ENCODE data around the gene SIRT3. TPM values are rescaled to one million over a fixed set of nuclear protein-coding genes. Genes with fewer than 3 reads are reported as not detected.

SIRT3 gene
- total RNA-seq, 1 donor from 2014 or later = 36.4 TPM

GRCh38 chr11:210122-210802, 25.9 kb downstream of the SIRT3 start:
- TF ChIP-seq CTCF (IDR thresholded peaks at IDR 0.05; ENCODE audit: borderline replicate concordance) = no peak
- Histone ChIP-seq H3K36me3 (peaks cover 61% of the 10 kb centered on the region), H3K27ac (replicated peaks) (no peak overlapping the region), H3K4me3 (peak overlapping the region; percentile 95), H3K27me3 (ENCODE audit: low read depth) (no peaks in the 10 kb centered on the region), H3K9me3 (replicated peaks) (no peaks in the 10 kb centered on the region), H3K4me1 (peaks cover 62% of the 10 kb centered on the region)
- DNase-seq = no peak
- intact Hi-C loops (cut with micrococcal nuclease) = no loop called here

GRCh38 chr11:209275-210121, 26.6 kb downstream of the SIRT3 start:
- peaks cover 69% of the 10 kb centered on the region for H3K4me1 ChIP-seq
- H3K4me3 ChIP-seq = peak overlapping the region; percentile 95
- H3K9me3 ChIP-seq (replicated peaks) = no peaks in the 10 kb centered on the region
- intact Hi-C loops (cut with micrococcal nuclease) = no loop called here
- TF ChIP-seq CTCF (IDR thresholded peaks at IDR 0.05; ENCODE audit: borderline replicate concordance) = no peak
- H3K27me3 ChIP-seq (ENCODE audit: low read depth) = no peaks in the 10 kb centered on the region
- H3K36me3 ChIP-seq = peaks cover 61% of the 10 kb centered on the region
- no peak for DNase-seq
- H3K27ac ChIP-seq (replicated peaks) = peak overlapping the region; percentile 100

GRCh38 chr11:208917-209260, 27.3 kb downstream of the SIRT3 start:
- no peak for TF ChIP-seq CTCF (IDR thresholded peaks at IDR 0.05; ENCODE audit: borderline replicate concordance)
- Histone ChIP-seq H3K27ac (replicated peaks) (peak overlapping the region; percentile 100), H3K9me3 (replicated peaks) (no peaks in the 10 kb centered on the region), H3K36me3 (peaks cover 61% of the 10 kb centered on the region), H3K27me3 (ENCODE audit: low read depth) (no peaks in the 10 kb centered on the region), H3K4me3 (peak overlapping the region; percentile 95), H3K4me1 (peaks cover 75% of the 10 kb centered on the region)
- intact Hi-C loops (cut with micrococcal nuclease) = no loop called here
- DNase-seq = no peak

- H3K27ac ChIP-seq (replicated peaks) = peak overlapping the region; percentile 100
- H3K4me1 ChIP-seq = peaks cover 81% of the 10 kb centered on the region
- no peak for TF ChIP-seq CTCF (IDR thresholded peaks at IDR 0.05; ENCODE audit: borderline replicate concordance)
- H3K36me3 ChIP-seq = peaks cover 61% of the 10 kb centered on the region
- no peaks in the 10 kb centered on the region for H3K9me3 ChIP-seq (replicated peaks)
- no peaks in the 10 kb centered on the region for H3K27me3 ChIP-seq (ENCODE audit: low read depth)
- peak; percentile 85 for DNase-seq
- H3K4me3 ChIP-seq = peak overlapping the region; percentile 95
- intact Hi-C loops (cut with micrococcal nuclease) = no loop called here
These were observed 27.8 kb downstream of the SIRT3 start for GRCh38 chr11:208181-208916.

- intact Hi-C loops (cut with micrococcal nuclease) = no loop called here
- TF ChIP-seq CTCF (IDR thresholded peaks at IDR 0.05; ENCODE audit: borderline replicate concordance) = no peak
- DNase-seq = no peak
- peak overlapping the region; percentile 100 for H3K27ac ChIP-seq (replicated peaks)
- peak overlapping the region; percentile 95 for H3K4me3 ChIP-seq
- H3K27me3 ChIP-seq (ENCODE audit: low read depth) = no peaks in the 10 kb centered on the region
- H3K4me1 ChIP-seq = peaks cover 84% of the 10 kb centered on the region
- peaks cover 61% of the 10 kb centered on the region for H3K36me3 ChIP-seq
- no peaks in the 10 kb centered on the region for H3K9me3 ChIP-seq (replicated peaks)
These were observed 28.3 kb downstream of the SIRT3 start for GRCh38 chr11:207863-208180.

All from left ventricle myocardium inferior (tissue), 1 donor.